OCI-LY7 (cell line): ENCODE results near the gene VEGFC.

Experiments used
- CTCF ChIP-seq: fragments of 200-600 bp; sonication (generic); conservative IDR thresholded peaks from 2 replicates; pipeline ENCODE4 v1.5.1; 2014; ENCODE audit warnings: mild to moderate bottlenecking, antibody characterized with exemption, low read length, moderate library complexity, mixed read lengths
- EZH2phosphoT487 ChIP-seq: fragments of 200-600 bp; sonication (generic); IDR thresholded peaks from 2 replicates; pipeline ENCODE4 v1.6.1; 2018; ENCODE audit warnings: low read depth, borderline replicate concordance, mild to moderate bottlenecking, mixed run types, antibody characterized with exemption, low read length, moderate library complexity, mixed read lengths

DNA sequence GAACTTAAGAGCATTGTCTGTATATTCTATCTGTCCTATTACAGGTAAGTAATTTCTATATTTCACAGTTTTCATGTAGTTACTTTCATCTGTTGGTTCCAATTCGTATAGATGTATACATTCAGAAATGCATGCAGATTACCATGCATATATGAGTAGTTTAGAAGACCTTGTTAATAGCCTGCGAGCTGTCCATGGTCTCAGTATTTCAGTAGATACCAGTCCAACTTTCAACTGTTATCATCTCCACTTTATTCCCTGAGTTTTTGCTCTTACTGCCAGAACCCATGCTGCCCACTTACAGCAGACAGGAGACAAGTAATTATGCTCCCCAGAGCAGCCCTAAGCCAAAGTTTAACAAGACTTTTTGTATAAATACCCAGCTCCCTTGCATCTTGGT is 37.7 kb downstream of the VEGFC start:
- TF ChIP-seq CTCF (no peak), EZH2phosphoT487 (no peak)
